ENCODE data around the gene PDE5A.
"Not testable (repeated sequence)": the region's sequence is repeated elsewhere in the genome, so short reads cannot be mapped to it uniquely, and the experiment has no call there.

The PDE5A gene

GRCh38 chr4:119478446-119479179 is 150.0 kb downstream of the PDE5A start:
- no peak for DNase-seq (ENCODE audit: low read depth in 2 of 3, low spot score in 2 of 3)

DNA sequence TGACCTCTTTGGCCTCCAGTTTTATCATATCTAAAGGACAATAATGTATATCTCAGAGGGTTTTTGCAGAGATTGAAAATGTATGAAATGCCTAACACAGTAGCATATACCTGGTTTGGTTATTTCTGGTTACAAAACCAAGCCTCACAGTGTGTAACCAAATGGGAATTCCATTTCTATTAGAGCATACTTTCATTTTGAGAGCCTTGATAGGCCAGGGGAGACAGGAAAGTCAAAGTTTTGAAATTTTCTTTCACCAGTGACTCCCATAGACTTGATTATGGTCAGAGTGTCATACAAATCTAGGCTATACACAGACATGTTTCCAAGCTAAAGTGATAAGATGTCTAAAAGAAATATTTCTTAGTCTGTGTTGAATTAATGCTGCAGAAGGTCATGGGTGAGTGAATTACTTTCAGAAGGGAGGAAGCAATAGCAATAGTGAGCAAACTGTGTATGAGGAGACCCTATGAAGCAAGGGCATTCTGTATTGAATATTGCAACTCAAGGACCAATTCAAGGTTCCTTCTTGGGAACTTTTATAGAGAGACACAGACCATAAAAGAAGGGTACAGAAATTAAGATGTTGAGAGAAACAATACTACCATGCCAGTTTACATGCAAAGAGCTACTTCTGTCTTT is 151.1 kb downstream of the PDE5A start:
- no peak for DNase-seq (ENCODE audit: low read depth in 2 of 3, low spot score in 2 of 3)

- no peak for DNase-seq (ENCODE audit: low read depth in 2 of 3, low spot score in 2 of 3)
These were observed 157.3 kb downstream of the PDE5A start for GRCh38 chr4:119471259-119471658.

GRCh38 chr4:119470737-119471063 is 157.9 kb downstream of the PDE5A start:
- DNase-seq (ENCODE audit: low read depth in 2 of 3, low spot score in 2 of 3) = not testable (repeated sequence)

- DNase-seq (ENCODE audit: low read depth in 2 of 3, low spot score in 2 of 3) = not testable (repeated sequence)
These were observed 158.4 kb downstream of the PDE5A start for GRCh38 chr4:119470021-119470736.

GRCh38 chr4:119469039-119469438 is 159.6 kb downstream of the PDE5A start:
- not testable (repeated sequence) for DNase-seq (ENCODE audit: low read depth in 2 of 3, low spot score in 2 of 3)

DNA sequence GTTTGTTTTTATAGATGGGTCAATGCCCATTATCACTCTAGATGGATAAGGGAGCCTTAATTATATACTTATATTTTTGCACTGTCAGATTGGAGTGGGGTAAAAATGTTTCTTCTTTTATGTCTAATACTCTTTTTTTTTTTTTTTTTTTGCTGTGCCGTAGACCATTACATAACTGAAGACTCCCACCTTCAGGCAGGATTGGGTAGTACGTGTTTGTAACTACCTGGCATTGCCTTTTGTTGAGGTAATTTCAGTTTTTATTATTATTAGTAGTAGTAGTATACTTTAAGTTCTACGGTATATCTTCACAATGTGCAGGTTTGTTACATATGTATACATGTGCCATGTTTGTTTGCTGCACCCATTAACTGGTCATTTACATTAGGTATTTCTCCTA is 165.9 kb downstream of the PDE5A start:
- DNase-seq (ENCODE audit: low read depth in 2 of 3, low spot score in 2 of 3) = not testable (repeated sequence)

DNA sequence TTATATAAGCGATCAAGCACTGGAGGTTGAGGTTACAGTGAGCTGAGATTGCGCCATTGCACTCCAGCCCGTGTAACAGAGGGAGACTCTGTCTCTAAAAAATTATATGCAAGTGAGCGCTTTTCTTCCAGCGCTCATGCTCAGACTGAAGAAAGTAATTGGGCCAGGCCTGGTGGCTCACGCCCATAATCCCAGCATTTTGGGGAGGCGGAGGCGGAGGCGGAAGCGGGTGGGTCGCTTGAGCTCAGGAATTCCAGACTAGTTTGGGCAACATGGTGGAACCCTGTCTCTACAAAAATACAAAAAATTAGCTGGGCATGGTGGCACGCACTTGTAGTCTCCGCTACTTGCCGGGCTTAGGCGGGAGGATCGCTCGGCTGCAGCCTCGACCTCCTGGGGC is 172.9 kb downstream of the PDE5A start:
- not testable (repeated sequence) for DNase-seq (ENCODE audit: low read depth in 2 of 3, low spot score in 2 of 3)

- peak; percentile 98 to 100 (median 99) for DNase-seq (ENCODE audit: low read depth in 2 of 3, low spot score in 2 of 3)
These were observed 173.9 kb downstream of the PDE5A start for GRCh38 chr4:119454491-119455270.

GRCh38 chr4:119454151-119454490 is 174.5 kb downstream of the PDE5A start:
- not testable (repeated sequence) for DNase-seq (ENCODE audit: low read depth in 2 of 3, low spot score in 2 of 3)

DNA sequence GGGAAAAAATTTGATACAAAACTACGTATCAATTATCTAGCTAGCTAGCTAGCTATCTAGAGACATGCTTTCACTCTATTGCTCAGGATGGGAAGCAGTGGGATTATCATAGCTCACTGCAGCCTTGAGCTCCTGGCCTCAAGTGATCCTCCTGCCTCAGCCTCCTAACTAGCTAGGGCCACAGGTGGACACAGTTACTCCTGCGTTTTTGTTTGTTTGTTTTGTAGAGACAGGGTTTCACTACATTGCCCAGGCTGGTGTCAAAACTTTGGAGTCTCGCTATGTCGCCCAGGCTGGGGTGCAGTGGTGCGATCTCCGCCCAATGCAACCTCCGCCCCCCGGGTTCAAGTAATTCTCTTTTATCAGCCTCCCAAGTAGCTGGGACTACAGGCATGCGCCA is 175.3 kb downstream of the PDE5A start:
- DNase-seq (ENCODE audit: low read depth in 2 of 3, low spot score in 2 of 3) = not testable (repeated sequence)

GRCh38 chr4:119449851-119450250 is 178.8 kb downstream of the PDE5A start:
- DNase-seq (ENCODE audit: low read depth in 2 of 3, low spot score in 2 of 3) = not testable (repeated sequence)

Data from activated CD8-positive, alpha-beta memory T cell treated with anti-CD3 and anti-CD28 coated beads for 48 hours (primary cell).